ENCODE results near the gene SLC9A9. TPM values are rescaled to one million over a fixed set of nuclear protein-coding genes. Genes with fewer than 3 reads are reported as not detected.
A peak's percentile ranks its signal among the peaks of the same experiment; 100 is the strongest.

SLC9A9 gene
- total and polyA plus RNA-seq, 8 donors, result 0.58 to 29.7 (median 14.0) TPM

- H3K4me3 ChIP-seq, result no peak overlapping the region
- 60 to 85% (median 83%) methylated on average over 2 of the region's 2 CpGs for WGBS, 5 donors
- no peaks in the 10 kb centered on the region for H3K27me3 ChIP-seq
- intact Hi-C loops (cut with DNase I; ENCODE audit: low total_unique reads), result no loop called here
- DNase-seq, result peak in 1 of 2 donors; percentile 46
- H3K4me1 ChIP-seq, result peaks cover 0 to 14% (median 2%) of the 10 kb centered on the region in 4 donors
- TF ChIP-seq POLR2A (IDR thresholded peaks at IDR 0.05) (no peak), POLR2AphosphoS5 (IDR thresholded peaks at IDR 0.05) (no peak), EP300 (IDR thresholded peaks at IDR 0.05) (no peak), CTCF (IDR thresholded peaks at IDR 0.05) (no peak)
- no peaks in the 10 kb centered on the region for H3K9me3 ChIP-seq
- H3K36me3 ChIP-seq, result no peaks in the 10 kb centered on the region
- H3K27ac ChIP-seq, result no peak overlapping the region
Observed at GRCh38 chr3:143309705-143310104, 538.6 kb downstream of the SLC9A9 start.

GRCh38 chr3:143307613-143308183, 540.6 kb downstream of the SLC9A9 start:
- H3K36me3 ChIP-seq, result no peaks in the 10 kb centered on the region
- 68 to 86% (median 75%) methylated on average over 1 of the region's 1 CpG for WGBS, 5 donors
- no peaks in the 10 kb centered on the region for H3K27me3 ChIP-seq
- peak in 1 of 2 donors; percentile 37 for DNase-seq
- H3K9me3 ChIP-seq, result no peaks in the 10 kb centered on the region
- H3K27ac ChIP-seq, result no peak overlapping the region
- intact Hi-C loops (cut with DNase I; ENCODE audit: low total_unique reads), result no loop called here
- peaks cover 0 to 14% (median 0%) of the 10 kb centered on the region in 4 donors for H3K4me1 ChIP-seq
- no peak for TF ChIP-seq CTCF (IDR thresholded peaks at IDR 0.05)
- no peak for TF ChIP-seq POLR2A (IDR thresholded peaks at IDR 0.05)
- no peak for TF ChIP-seq EP300 (IDR thresholded peaks at IDR 0.05)
- peak in 1 of 3 donors; percentile 15 for TF ChIP-seq POLR2AphosphoS5 (IDR thresholded peaks at IDR 0.05)
- H3K4me3 ChIP-seq, result no peak overlapping the region

GRCh38 chr3:143306407-143306806, 541.9 kb downstream of the SLC9A9 start:
- whole genome bisulfite sequencing, 5 donors, result 50 to 60% (median 53%) methylated on average over 1 of the region's 1 CpG
- Histone ChIP-seq H3K36me3 (no peaks in the 10 kb centered on the region), H3K27ac (no peak overlapping the region), H3K27me3 (no peaks in the 10 kb centered on the region), H3K9me3 (no peaks in the 10 kb centered on the region), H3K4me3 (no peak overlapping the region), H3K4me1 (peaks cover 0 to 14% (median 0%) of the 10 kb centered on the region in 4 donors)
- intact Hi-C loops (cut with DNase I; ENCODE audit: low total_unique reads), result no loop called here
- DNase-seq, result peak in 1 of 2 donors; percentile 29
- peak in 2 of 3 donors; percentile 7 to 22 for TF ChIP-seq POLR2AphosphoS5 (IDR thresholded peaks at IDR 0.05)
- no peak for TF ChIP-seq EP300 (IDR thresholded peaks at IDR 0.05)
- TF ChIP-seq POLR2A (IDR thresholded peaks at IDR 0.05), result no peak
- TF ChIP-seq CTCF (IDR thresholded peaks at IDR 0.05), result no peak

GRCh38 chr3:143302638-143303171, 545.6 kb downstream of the SLC9A9 start:
- TF ChIP-seq POLR2A (IDR thresholded peaks at IDR 0.05) (no peak), CTCF (IDR thresholded peaks at IDR 0.05) (no peak), POLR2AphosphoS5 (IDR thresholded peaks at IDR 0.05) (peak in 1 of 3 donors; percentile 30), EP300 (IDR thresholded peaks at IDR 0.05) (no peak)
- no peaks in the 10 kb centered on the region for H3K9me3 ChIP-seq
- intact Hi-C loops (cut with DNase I; ENCODE audit: low total_unique reads), result no loop called here
- H3K27me3 ChIP-seq, result no peaks in the 10 kb centered on the region
- 54 to 65% (median 62%) methylated on average over 10 to 11 of the region's 11 CpGs for WGBS, 5 donors
- peaks cover 0 to 14% (median 0%) of the 10 kb centered on the region in 4 donors for H3K4me1 ChIP-seq
- no peaks in the 10 kb centered on the region for H3K36me3 ChIP-seq
- DNase-seq, result peak in 1 of 2 donors; percentile 76
- no peak overlapping the region for H3K4me3 ChIP-seq
- H3K27ac ChIP-seq, result peak overlapping the region in 1 of 5 donors; percentile 47
